A549 (cell line): ENCODE results near the gene ZFHX2. TPM values are rescaled to one million over a fixed set of nuclear protein-coding genes. Genes with fewer than 3 reads are reported as not detected.
A peak's percentile ranks its signal among the peaks of the same experiment; 100 is the strongest.

Source experiments
- ATAC-seq, 2 experiments: fragments of 200-7000 bp in 1 of 2; fragments of >200 bp in 1 of 2; cut with Nextera tagmentation in 1 of 2; cut with Tn5 transposase in 1 of 2; 3 replicates each; pipeline versions ENCODE4 v1.8.0 to v1.9.1; 2018 to 2020; ENCODE audit warnings: mild to moderate bottlenecking in 1 of 2, moderate library complexity in 1 of 2
- CTCF ChIA-PET: fragments of 300-600 bp; sonication (Branson Sonifier 250); formaldehyde crosslinking; extraction: SDS; loops from one replicate; lab custom pipeline; 2021; ENCODE audit warnings: antibody characterized with exemption, inconsistent platforms; lab: Yijun Ruan, JAX
- POLR2A ChIA-PET: fragments of 350-600 bp; formaldehyde crosslinking; extraction: SDS; loops from one replicate; lab custom pipeline; 2021; ENCODE audit warnings: antibody characterized with exemption, inconsistent platforms; lab: Yijun Ruan, JAX
- DNase-seq, 2 experiments: peaks; one replicate each; pipeline versions ENCODE4 v3.0.0 to v3.0.0-alpha.2; 2011 to 2016; ENCODE audit warnings: low read depth in 1 of 2, low spot score in 1 of 2
- FAIRE-seq: peaks from 2 replicates; lab custom pipeline; 2011; peaks lifted over from hg19 to GRCh38; lab: Jason Lieb, UNC
- H3K27ac ChIP-seq, 2 experiments: fragments of >200 bp; sonication (Bioruptor Twin); formaldehyde crosslinking; 3 replicates each; pipeline ENCODE4 v1.5.1; 2016 to 2017
- H3K4me1 ChIP-seq: fragments of >200 bp; sonication (Bioruptor Twin); formaldehyde crosslinking; 3 replicates; pipeline ENCODE4 v1.6.1; 2016
- H3K4me2 ChIP-seq: fragments of >200 bp; sonication (Bioruptor Twin); formaldehyde crosslinking; 3 replicates; pipeline ENCODE4 v1.6.1; 2016
- H3K4me3 ChIP-seq: fragments of >200 bp; sonication (Bioruptor Twin); formaldehyde crosslinking; 3 replicates; pipeline ENCODE4 v1.5.1; 2016
- H3K9me3 ChIP-seq: fragments of >200 bp; sonication (Bioruptor Twin); formaldehyde crosslinking; 3 replicates; pipeline ENCODE4 v1.6.1; 2016
- CEBPB ChIP-seq, 2 experiments: fragments of >200 bp in 1 of 2; sonication (Bioruptor Twin) in 1 of 2; formaldehyde crosslinking in 1 of 2; IDR thresholded peaks; 2 replicates each; pipeline ENCODE4 v1.6.1; 2012 to 2016
- EHMT2 ChIP-seq: fragments of 200-600 bp; sonication (generic); IDR thresholded peaks from 2 replicates; pipeline ENCODE4 v1.6.1; 2016; ENCODE audit warnings: antibody characterized with exemption, low read depth, mild to moderate bottlenecking, moderate library complexity
- EP300 ChIP-seq, 2 experiments: fragments of >200 bp; sonication (Bioruptor Twin); formaldehyde crosslinking; IDR thresholded peaks; 2 replicates in 1 of 2; 3 replicates in 1 of 2; pipeline ENCODE4 v1.6.1; 2016 to 2017
- ESRRA ChIP-seq: fragments of 150-350 bp; IDR thresholded peaks from 2 replicates; pipeline ENCODE4 v1.6.1; 2014; ENCODE audit warnings: mild to moderate bottlenecking, low read length, borderline replicate concordance
- HOXB13 ChIP-seq: fragments of 250-450 bp; sonication (Bioruptor Pico); IDR thresholded peaks from 2 replicates; pipeline ENCODE4 v1.5.0; 2020; ENCODE audit warnings: low read depth, mild to moderate bottlenecking, moderate library complexity
- KDM1A ChIP-seq: fragments of 200-600 bp; sonication (generic); IDR thresholded peaks from 2 replicates; pipeline ENCODE4 v1.6.1; 2016; ENCODE audit warnings: low read depth, mild to moderate bottlenecking
- RAD21 ChIP-seq, 2 experiments: fragments of >200 bp in 1 of 2; sonication (Bioruptor Twin) in 1 of 2; formaldehyde crosslinking in 1 of 2; IDR thresholded peaks in 1 of 2; conservative IDR thresholded peaks in 1 of 2; 2 replicates in 1 of 2; 3 replicates in 1 of 2; pipeline ENCODE4 v1.6.1; 2012 to 2018; ENCODE audit warnings: inconsistent platforms in 1 of 2
- SREBF2 ChIP-seq: fragments of 450-650 bp; IDR thresholded peaks from 2 replicates; pipeline ENCODE4 v1.6.1; 2014; ENCODE audit warnings: mild to moderate bottlenecking, moderate library complexity
- ZNF302 ChIP-seq: fragments of 250-450 bp; sonication (Bioruptor Pico); IDR thresholded peaks from 2 replicates; pipeline ENCODE4 v1.9.0; 2021; ENCODE audit warnings: inconsistent platforms, mild to moderate bottlenecking, moderate library complexity
- WGBS: methylation state at CpG from one replicate; pipeline ENCODE4 v1.1.6; 2017; ENCODE audit errors: missing lambda C conversion rate; 5-methylcytosine and 5-hydroxymethylcytosine counted together
- polyA plus RNA-seq, 4 experiments: library from polyadenylated mRNA; depleted of rRNA in 3 of 4; stranded (reverse); fragments of >200 nt; fragmentation: RNase III in 1 of 4; extraction: RNeasy Plus Mini Kit Qiagen cat#74134 plus additional on column Dnase treatment in 1 of 4; gene quantifications; 2 replicates in 3 of 4; 3 replicates in 1 of 4; pipeline ENCODE4 v1.2.3, GENCODE V29; 2011 to 2017

ZFHX2 gene
- polyA plus RNA-seq, 2 of the 4 experiments (the other 2 are of a cell fraction), result 0.34 to 1.1 TPM

DNA sequence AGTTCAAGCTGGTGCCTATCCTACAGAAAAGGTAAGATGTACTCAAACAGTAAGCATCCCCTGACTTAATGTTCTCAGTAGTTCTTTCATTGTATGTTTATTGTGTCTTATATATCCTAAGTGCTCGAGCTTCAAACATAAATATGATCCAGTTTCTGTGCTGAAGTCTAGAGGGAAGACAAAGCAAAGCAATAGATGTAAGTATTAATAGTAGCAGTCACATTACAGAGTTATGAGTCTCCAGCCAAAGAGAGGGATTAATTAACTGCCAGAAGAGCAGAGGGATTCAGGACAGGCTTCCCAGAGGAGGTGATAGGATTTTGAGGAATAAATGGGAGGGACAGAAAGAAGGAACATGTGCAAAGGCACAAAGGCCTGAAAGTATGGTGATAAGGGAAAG lies 80.6 kb downstream of the ZFHX2 start:
- DNase-seq (no peak), FAIRE-seq (no peak), ATAC-seq (no peak)
- Histone ChIP-seq H3K4me1 (peaks cover 10% of the 10 kb centered on the region; the same call in 2 of the 3 replicates), H3K4me2 (peak overlapping the region; percentile 91), H3K4me3 (no peak overlapping the region), H3K27ac (no peak overlapping the region), H3K9me3 (no peaks in the 10 kb centered on the region)
- 87% methylated on average over 1 of the region's 1 CpG for WGBS
- CTCF ChIA-PET, result interaction anchor here (2.1 to 21.4 kb wide), 2 partner anchors 11 to 92 kb away, joined by 7 to 553 read pairs; partner anchors contain the start of genes AP1G2 and THTPA
- no peak for TF ChIP-seq CEBPB (IDR thresholded peaks at IDR 0.05)
- no peak for TF ChIP-seq EHMT2
- no peak for TF ChIP-seq ZNF302
- TF ChIP-seq SREBF2, result no peak
- no peak for TF ChIP-seq ESRRA
- no peak for TF ChIP-seq RAD21 (conservative IDR thresholded peaks at IDR 0.05 in 1 of 2, IDR thresholded peaks at IDR 0.05 in 1 of 2)
- TF ChIP-seq EP300 (IDR thresholded peaks at IDR 0.05), result no peak
- TF ChIP-seq KDM1A, result no peak
- no peak for TF ChIP-seq HOXB13
- POLR2A ChIA-PET, result no interaction called here

Other genes with a start within 250 kb of the ZFHX2 start
- gene PPP1R3E, start 248.9 kb downstream of the ZFHX2 start, polyA plus RNA-seq (2011; rRNA removed), result 11.1 and 12.4 TPM in 2 replicates
- gene PPP1R3E, start 248.9 kb downstream of the ZFHX2 start, polyA plus RNA-seq (2017; fragmentation: RNase III; extraction: RNeasy Plus Mini Kit Qiagen cat#74134 plus additional on column Dnase treatment), result 5.3 to 7.5 TPM (median 6.8 TPM) in 3 replicates
- 17.8 and 20.8 TPM in 2 replicates for gene BCL2L2, start 244.9 kb downstream of the ZFHX2 start, polyA plus RNA-seq (2011; rRNA removed)
- 24.7 to 25.4 TPM (median 25.2 TPM) in 3 replicates for gene BCL2L2, start 244.9 kb downstream of the ZFHX2 start, polyA plus RNA-seq (2017; fragmentation: RNase III; extraction: RNeasy Plus Mini Kit Qiagen cat#74134 plus additional on column Dnase treatment)
- 197 and 234 TPM in 2 replicates for gene PABPN1, start 230.3 kb downstream of the ZFHX2 start, polyA plus RNA-seq (2011; rRNA removed)
- 148 to 158 TPM (median 157 TPM) in 3 replicates for gene PABPN1, start 230.3 kb downstream of the ZFHX2 start, polyA plus RNA-seq (2017; fragmentation: RNase III; extraction: RNeasy Plus Mini Kit Qiagen cat#74134 plus additional on column Dnase treatment)
- 3.5 and 4.6 TPM in 2 replicates for gene SLC22A17, start 198.9 kb downstream of the ZFHX2 start, polyA plus RNA-seq (2011; rRNA removed)
- gene SLC22A17, start 198.9 kb downstream of the ZFHX2 start, polyA plus RNA-seq (2017; fragmentation: RNase III; extraction: RNeasy Plus Mini Kit Qiagen cat#74134 plus additional on column Dnase treatment), result 6.3 to 9.6 TPM (median 8.4 TPM) in 3 replicates
- gene EFS, start 186.6 kb downstream of the ZFHX2 start, polyA plus RNA-seq (2011; rRNA removed), result not detected in 2 replicates
- not detected in 3 replicates for gene EFS, start 186.6 kb downstream of the ZFHX2 start, polyA plus RNA-seq (2017; fragmentation: RNase III; extraction: RNeasy Plus Mini Kit Qiagen cat#74134 plus additional on column Dnase treatment)
- gene IL25, start 179.0 kb downstream of the ZFHX2 start, polyA plus RNA-seq (2011; rRNA removed), result not detected in 2 replicates
- gene IL25, start 179.0 kb downstream of the ZFHX2 start, polyA plus RNA-seq (2017; fragmentation: RNase III; extraction: RNeasy Plus Mini Kit Qiagen cat#74134 plus additional on column Dnase treatment), result not detected in 3 replicates
- not detected in 2 replicates for gene CMTM5, start 174.7 kb downstream of the ZFHX2 start, polyA plus RNA-seq (2011; rRNA removed)
- not detected in 3 replicates for gene CMTM5, start 174.7 kb downstream of the ZFHX2 start, polyA plus RNA-seq (2017; fragmentation: RNase III; extraction: RNeasy Plus Mini Kit Qiagen cat#74134 plus additional on column Dnase treatment)
- not detected in 2 replicates for gene MYH6, start 143.5 kb downstream of the ZFHX2 start, polyA plus RNA-seq (2011; rRNA removed)
- gene MYH6, start 143.5 kb downstream of the ZFHX2 start, polyA plus RNA-seq (2017; fragmentation: RNase III; extraction: RNeasy Plus Mini Kit Qiagen cat#74134 plus additional on column Dnase treatment), result not detected in 3 replicates
- not detected in 2 replicates for gene MYH7, start 116.1 kb downstream of the ZFHX2 start, polyA plus RNA-seq (2011; rRNA removed)
- not detected in 3 replicates for gene MYH7, start 116.1 kb downstream of the ZFHX2 start, polyA plus RNA-seq (2017; fragmentation: RNase III; extraction: RNeasy Plus Mini Kit Qiagen cat#74134 plus additional on column Dnase treatment)
- gene NGDN, start 82.1 kb downstream of the ZFHX2 start, polyA plus RNA-seq (2011; rRNA removed), result 99.5 and 108 TPM in 2 replicates
- 62.9 to 68.3 TPM (median 63.5 TPM) in 3 replicates for gene NGDN, start 82.1 kb downstream of the ZFHX2 start, polyA plus RNA-seq (2017; fragmentation: RNase III; extraction: RNeasy Plus Mini Kit Qiagen cat#74134 plus additional on column Dnase treatment)
- 8.1 and 15.3 TPM in 2 replicates for gene THTPA, start 4.5 kb upstream of the ZFHX2 start, polyA plus RNA-seq (2011; rRNA removed)
- gene THTPA, start 4.5 kb upstream of the ZFHX2 start, polyA plus RNA-seq (2017; fragmentation: RNase III; extraction: RNeasy Plus Mini Kit Qiagen cat#74134 plus additional on column Dnase treatment), result 21.0 to 24.0 TPM (median 23.9 TPM) in 3 replicates
- 83.7 and 122 TPM in 2 replicates for gene AP1G2, start 16.0 kb upstream of the ZFHX2 start, polyA plus RNA-seq (2011; rRNA removed)
- 60.3 to 83.9 TPM (median 80.6 TPM) in 3 replicates for gene AP1G2, start 16.0 kb upstream of the ZFHX2 start, polyA plus RNA-seq (2017; fragmentation: RNase III; extraction: RNeasy Plus Mini Kit Qiagen cat#74134 plus additional on column Dnase treatment)
- gene JPH4, start 27.0 kb upstream of the ZFHX2 start, polyA plus RNA-seq (2011; rRNA removed), result 0.03 and 0.05 TPM in 2 replicates
- gene JPH4, start 27.0 kb upstream of the ZFHX2 start, polyA plus RNA-seq (2017; fragmentation: RNase III; extraction: RNeasy Plus Mini Kit Qiagen cat#74134 plus additional on column Dnase treatment), result 0.03 TPM in 1 of 3 replicates, not detected in the others
- 8.6 and 10.7 TPM in 2 replicates for gene DHRS2, start 84.6 kb upstream of the ZFHX2 start, polyA plus RNA-seq (2011; rRNA removed)
- gene DHRS2, start 84.6 kb upstream of the ZFHX2 start, polyA plus RNA-seq (2017; fragmentation: RNase III; extraction: RNeasy Plus Mini Kit Qiagen cat#74134 plus additional on column Dnase treatment), result 2.3 to 3.4 TPM (median 3.2 TPM) in 3 replicates